Nephron progenitor cell (in vitro differentiated cells): ENCODE data around the gene AK3.

ENCODE experiments used
- DNase-seq: peaks from one replicate; pipeline ENCODE4 v3.0.0; 2021
- H3K27ac Mint-ChIP-seq: 2 replicates; pipeline ENCODE4 v1.8.0; 2021; ENCODE audit warnings: mild to moderate bottlenecking, moderate library complexity, mixed read lengths
- H3K27me3 Mint-ChIP-seq: 2 replicates; pipeline ENCODE4 v1.8.0; 2021; ENCODE audit warnings: mild to moderate bottlenecking, low read depth, mixed read lengths; ENCODE audit not compliant: poor library complexity
- H3K36me3 Mint-ChIP-seq: 2 replicates; pipeline ENCODE4 v1.8.0; 2021; ENCODE audit warnings: low read depth, mixed read lengths
- H3K4me1 Mint-ChIP-seq: 2 replicates; pipeline ENCODE4 v1.8.0; 2021; ENCODE audit warnings: mixed read lengths
- H3K4me3 Mint-ChIP-seq: 2 replicates; pipeline ENCODE4 v1.8.0; 2021; ENCODE audit warnings: mild to moderate bottlenecking, moderate library complexity, mixed read lengths
- H3K9me3 Mint-ChIP-seq: 2 replicates; pipeline ENCODE4 v1.8.0; 2021; ENCODE audit warnings: mild to moderate bottlenecking, moderate library complexity, mixed read lengths
- TF ChIP-seq, protein P1 (sequence below): fragments of 200-600 bp; sonication (generic); IDR thresholded peaks from 2 replicates; pipeline ENCODE4 v1.5.0; 2021; ENCODE audit warnings: antibody characterized with exemption

Gene AK3

DNA sequence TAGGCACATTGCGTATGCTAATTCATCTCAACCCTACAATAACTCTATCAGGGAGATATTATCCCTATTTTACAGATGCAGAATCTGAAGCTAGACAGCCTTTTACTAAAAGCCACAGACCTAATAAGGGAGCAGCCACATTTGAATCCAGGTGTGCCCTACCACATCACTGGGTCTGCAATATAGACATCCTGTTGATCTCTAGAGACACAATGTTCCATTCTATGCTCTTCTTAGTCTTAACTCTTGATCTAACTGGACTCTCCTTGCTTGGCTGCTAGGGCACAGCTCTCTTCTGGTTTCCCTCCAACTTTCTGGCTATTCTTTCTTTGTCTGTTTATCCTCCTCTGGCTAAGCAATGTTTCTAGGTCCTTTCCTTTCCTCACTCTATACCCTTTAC lies 73.3 kb downstream of the AK3 start:
- peaks cover 39% of the 10 kb centered on the region for H3K4me1 Mint-ChIP-seq
- no peak overlapping the region for H3K4me3 Mint-ChIP-seq
- no peaks in the 10 kb centered on the region for H3K9me3 Mint-ChIP-seq
- H3K27me3 Mint-ChIP-seq: peaks cover 28% of the 10 kb centered on the region
- TF ChIP-seq, protein P1, sequence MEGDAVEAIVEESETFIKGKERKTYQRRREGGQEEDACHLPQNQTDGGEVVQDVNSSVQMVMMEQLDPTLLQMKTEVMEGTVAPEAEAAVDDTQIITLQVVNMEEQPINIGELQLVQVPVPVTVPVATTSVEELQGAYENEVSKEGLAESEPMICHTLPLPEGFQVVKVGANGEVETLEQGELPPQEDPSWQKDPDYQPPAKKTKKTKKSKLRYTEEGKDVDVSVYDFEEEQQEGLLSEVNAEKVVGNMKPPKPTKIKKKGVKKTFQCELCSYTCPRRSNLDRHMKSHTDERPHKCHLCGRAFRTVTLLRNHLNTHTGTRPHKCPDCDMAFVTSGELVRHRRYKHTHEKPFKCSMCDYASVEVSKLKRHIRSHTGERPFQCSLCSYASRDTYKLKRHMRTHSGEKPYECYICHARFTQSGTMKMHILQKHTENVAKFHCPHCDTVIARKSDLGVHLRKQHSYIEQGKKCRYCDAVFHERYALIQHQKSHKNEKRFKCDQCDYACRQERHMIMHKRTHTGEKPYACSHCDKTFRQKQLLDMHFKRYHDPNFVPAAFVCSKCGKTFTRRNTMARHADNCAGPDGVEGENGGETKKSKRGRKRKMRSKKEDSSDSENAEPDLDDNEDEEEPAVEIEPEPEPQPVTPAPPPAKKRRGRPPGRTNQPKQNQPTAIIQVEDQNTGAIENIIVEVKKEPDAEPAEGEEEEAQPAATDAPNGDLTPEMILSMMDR: no peak
- no peak for DNase-seq
- H3K36me3 Mint-ChIP-seq: no peaks in the 10 kb centered on the region
- H3K27ac Mint-ChIP-seq: no peak overlapping the region

DNA sequence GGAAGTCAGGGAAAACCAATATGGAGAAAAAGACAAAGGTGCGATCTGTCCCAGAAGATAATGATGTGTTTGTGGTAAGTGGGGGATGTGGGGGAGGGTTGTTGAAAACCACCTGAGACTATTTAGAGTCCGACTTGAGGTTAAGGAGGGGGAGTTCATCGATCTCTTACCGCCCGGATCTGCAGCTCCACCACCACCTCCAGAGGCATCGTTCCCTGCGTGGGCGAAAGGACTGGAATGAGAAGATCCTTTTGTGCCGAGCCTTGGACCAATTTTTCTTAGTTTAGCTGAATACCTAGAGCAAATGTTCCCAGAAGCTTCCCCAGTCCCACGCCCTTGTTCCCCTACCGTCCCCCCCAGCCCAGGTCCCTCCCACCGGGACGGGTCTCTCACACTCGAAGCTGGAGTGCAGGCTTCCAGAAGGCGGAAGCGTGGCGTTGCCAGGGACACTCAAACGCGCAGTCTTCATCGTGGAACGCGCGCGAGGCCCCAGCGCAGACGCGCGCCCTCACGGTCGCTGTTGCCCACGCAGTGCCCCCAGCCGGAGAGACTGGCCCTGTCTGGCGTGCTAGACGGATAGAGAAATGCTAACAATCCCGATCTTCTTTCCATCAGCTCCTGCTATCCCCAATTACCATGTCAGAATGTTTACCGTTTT lies 74.8 kb downstream of the AK3 start, which contains the start of gene SPATA6L:
TSS of gene SPATA6L (minus strand) at position 439 of the 658 bp plus-strand sequence. CDS start at position 209, 230 bp downstream.
- Mint-ChIP-seq H3K27me3 (peaks cover 28% of the 10 kb centered on the region), H3K4me3 (peak within 1 kb of the TSS; percentile 83), H3K27ac (no peak within 1 kb of the TSS), H3K9me3 (no peaks in the 10 kb centered on the region), H3K36me3 (no peaks in the 10 kb centered on the region), H3K4me1 (peaks cover 47% of the 10 kb centered on the region)
- TF ChIP-seq, protein P1: no peak
- peak; percentile 54 for DNase-seq

DNA sequence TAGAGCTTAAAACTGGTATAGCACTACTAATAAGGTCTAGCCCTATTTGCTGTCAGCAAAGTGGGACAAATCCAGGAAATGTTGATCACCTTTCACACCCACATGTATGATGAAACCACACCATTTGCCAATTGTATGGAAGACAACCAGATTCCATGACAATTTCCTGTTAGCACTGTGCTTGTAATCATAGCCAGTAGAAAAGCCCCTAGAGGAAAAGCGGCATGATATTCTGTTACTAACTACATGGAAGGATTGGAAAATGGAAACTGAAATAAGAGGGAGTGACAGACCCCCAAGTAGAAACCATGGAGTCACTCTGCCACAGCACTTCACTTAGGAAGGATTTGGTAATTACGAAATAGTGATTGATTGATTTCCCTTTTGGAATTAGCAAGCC lies 75.6 kb downstream of the AK3 start:
- Mint-ChIP-seq H3K27ac (no peak overlapping the region), H3K4me3 (peak overlapping the region; percentile 83)

DNA sequence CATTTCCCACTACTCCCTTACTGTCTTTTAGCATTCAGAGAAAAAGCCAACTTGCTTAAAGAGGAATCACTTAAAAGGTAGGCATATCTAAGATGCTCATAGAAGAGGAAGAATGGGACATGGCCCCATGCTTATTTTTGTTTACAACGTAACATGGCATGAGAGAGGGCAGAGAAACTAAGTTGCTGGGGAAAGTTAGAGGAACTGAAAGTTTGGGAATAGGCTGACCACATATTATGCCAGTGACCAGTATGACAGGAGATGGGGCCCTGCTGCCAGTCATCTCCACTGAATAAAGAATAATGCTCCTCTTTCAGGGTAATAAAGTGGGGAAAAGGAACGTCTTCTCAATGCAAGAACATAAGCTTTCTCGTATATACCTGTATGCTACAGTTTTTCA lies 77.0 kb downstream of the AK3 start:
- TF ChIP-seq, protein P1: no peak

More for the DNA sequence above, 75.6 kb downstream of the AK3 start:
- no peaks in the 10 kb centered on the region for H3K9me3 Mint-ChIP-seq
- no peak for DNase-seq
- peaks cover 47% of the 10 kb centered on the region for H3K4me1 Mint-ChIP-seq
- H3K27me3 Mint-ChIP-seq: peaks cover 28% of the 10 kb centered on the region
- TF ChIP-seq, protein P1: no peak
- no peaks in the 10 kb centered on the region for H3K36me3 Mint-ChIP-seq

DNA sequence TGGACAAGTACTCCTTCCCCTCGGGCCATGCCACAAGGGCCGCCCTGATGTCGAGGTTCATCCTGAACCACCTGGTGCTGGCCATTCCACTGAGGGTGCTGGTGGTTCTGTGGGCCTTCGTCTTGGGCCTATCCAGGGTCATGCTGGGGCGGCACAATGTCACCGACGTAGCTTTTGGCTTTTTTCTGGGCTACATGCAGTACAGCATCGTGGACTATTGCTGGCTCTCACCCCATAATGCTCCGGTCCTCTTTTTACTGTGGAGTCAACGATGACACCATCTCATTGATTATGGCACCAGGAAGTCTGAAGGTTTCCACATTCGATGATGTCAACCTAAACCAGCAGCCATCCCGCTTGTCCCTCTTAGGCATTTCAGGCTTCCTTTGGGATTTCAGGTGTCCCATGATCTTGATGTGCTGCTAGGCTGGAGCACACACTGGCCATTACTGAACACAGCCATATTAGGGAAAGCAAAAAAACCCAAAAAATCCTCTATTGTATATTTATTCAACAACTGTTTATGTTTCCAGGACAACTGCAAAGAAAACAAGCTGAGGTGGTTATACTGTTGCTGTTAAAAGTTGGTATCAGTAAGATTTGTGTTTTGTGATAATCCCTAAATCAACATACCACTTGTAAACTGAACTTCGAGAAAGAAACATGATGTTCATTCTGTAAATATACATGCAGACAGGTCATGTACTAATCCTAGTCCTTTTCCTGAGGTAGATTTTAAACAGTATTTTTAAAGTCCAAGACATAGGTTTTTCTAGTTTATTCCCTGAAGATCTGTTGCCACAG lies 77.8 kb downstream of the AK3 start:
- H3K9me3 Mint-ChIP-seq: peaks cover 3% of the 10 kb centered on the region
- no peaks in the 10 kb centered on the region for H3K36me3 Mint-ChIP-seq
- TF ChIP-seq, protein P1: no peak
- H3K27me3 Mint-ChIP-seq: peaks cover 20% of the 10 kb centered on the region
- peaks cover 48% of the 10 kb centered on the region for H3K4me1 Mint-ChIP-seq
- H3K4me3 Mint-ChIP-seq: peak overlapping the region; percentile 87
- no peak overlapping the region for H3K27ac Mint-ChIP-seq
- no peak for DNase-seq

More for the DNA sequence above, 77.0 kb downstream of the AK3 start:
- Mint-ChIP-seq H3K27me3 (peaks cover 24% of the 10 kb centered on the region), H3K36me3 (no peaks in the 10 kb centered on the region), H3K4me1 (peaks cover 47% of the 10 kb centered on the region), H3K4me3 (peak overlapping the region; percentile 87), H3K27ac (no peak overlapping the region), H3K9me3 (peaks cover 3% of the 10 kb centered on the region)
- no peak for DNase-seq
